Psoas muscle (tissue), 7 donors: ENCODE results near the gene TMEM94. TPM values are rescaled to one million over a fixed set of nuclear protein-coding genes. Genes with fewer than 3 reads are reported as not detected.

Source experiments
- polyA plus RNA-seq, 3 donors: library from polyadenylated mRNA; stranded (reverse); fragments of 200-250 nt; gene quantifications; one replicate each; pipeline ENCODE4 v1.2.3, GENCODE V29; 2013
- total RNA-seq, 4 donors: library from RNA; stranded (reverse); fragmentation: NEBNext Ultra II Directional in 2 of 4; extraction: Animal tissue kit (Norgen Biotek cat#: 25700) in 2 of 4; gene quantifications; one replicate each; pipeline versions ENCODE4 v1.2.1 to v1.2.4, GENCODE V29; 2021 to 2023
- donor health status: healthy with polysubstance abuse.
- donor health status: DM: no; HTN: no; CAD: no; lungs with moderate emphysema.
- donor health status: Bipolar disorder and iron deficiency.
- donor health status: healthy.
- donor health status: DM: no; HTN: no; CAD: no.
- donor health status: DM: no; HTN: no; CAD: no.
- donor health status: DM: yes; HTN: yes; CAD: no.

TMEM94 gene
- total and polyA plus RNA-seq, 7 donors: 18.7 to 64.3 (median 47.5) TPM

Other genes starting within 250 kb of the TMEM94 start
- 10 to 100 TPM; 21.3 to 40.6 (median 30.2) TPM for gene GGA3, start 195.0 kb upstream of the TMEM94 start, total RNA-seq
- gene GGA3, start 195.0 kb upstream of the TMEM94 start, polyA plus RNA-seq: 10 to 100 TPM; 13.8 to 37.4 (median 27.3) TPM
- gene MRPS7, start 194.8 kb upstream of the TMEM94 start, total RNA-seq: 100 to 1,000 TPM; 105 to 161 (median 131) TPM
- gene MRPS7, start 194.8 kb upstream of the TMEM94 start, polyA plus RNA-seq: 100 to 1,000 TPM in 2 of 3 donors, 10 to 100 TPM in 1; 98.2 to 165 (median 122) TPM
- 10 to 100 TPM; 19.2 to 45.8 (median 37.6) TPM for gene MIF4GD, start 185.4 kb upstream of the TMEM94 start, total RNA-seq
- gene MIF4GD, start 185.4 kb upstream of the TMEM94 start, polyA plus RNA-seq: 10 to 100 TPM; 27.9 to 44.8 (median 32.2) TPM
- gene SLC25A19, start 167.2 kb upstream of the TMEM94 start, total RNA-seq: 10 to 100 TPM; 11.3 to 41.7 (median 16.0) TPM
- 10 to 100 TPM; 24.9 to 52.7 (median 34.5) TPM for gene SLC25A19, start 167.2 kb upstream of the TMEM94 start, polyA plus RNA-seq
- gene GRB2, start 51.0 kb upstream of the TMEM94 start, total RNA-seq: 10 to 100 TPM; 49.1 to 71.6 (median 58.1) TPM
- 10 to 100 TPM; 39.5 to 70.9 (median 66.1) TPM for gene GRB2, start 51.0 kb upstream of the TMEM94 start, polyA plus RNA-seq
- 10 to 100 TPM; 26.3 to 33.5 (median 28.3) TPM for gene CASKIN2, start 58.9 kb downstream of the TMEM94 start, total RNA-seq
- 10 to 100 TPM in 1 of 3 donors, 1 to 10 TPM in 2; 8.2 to 11.0 (median 8.9) TPM for gene CASKIN2, start 58.9 kb downstream of the TMEM94 start, polyA plus RNA-seq
- gene TSEN54, start 59.9 kb downstream of the TMEM94 start, total RNA-seq: 1 to 10 TPM; 5.7 to 9.7 (median 8.2) TPM
- gene TSEN54, start 59.9 kb downstream of the TMEM94 start, polyA plus RNA-seq: 10 to 100 TPM; 10.1 to 14.9 (median 11.3) TPM
- 1 to 10 TPM; 1.4 to 3.3 (median 1.5) TPM for gene LLGL2, start 69.1 kb downstream of the TMEM94 start, total RNA-seq
- 1 to 10 TPM; 1.4 to 1.9 (median 1.4) TPM for gene LLGL2, start 69.1 kb downstream of the TMEM94 start, polyA plus RNA-seq
- 10 to 100 TPM; 11.9 to 28.2 (median 21.4) TPM for gene MYO15B, start 131.2 kb downstream of the TMEM94 start, total RNA-seq
- 10 to 100 TPM in 2 of 3 donors, 1 to 10 TPM in 1; 5.2 to 23.7 (median 11.8) TPM for gene MYO15B, start 131.2 kb downstream of the TMEM94 start, polyA plus RNA-seq
- gene SMIM5, start 176.8 kb downstream of the TMEM94 start, total RNA-seq: under 1 TPM in 3 of 4 donors, not detected in 1; 0.11 to 0.28 (median 0.17) TPM
- under 1 TPM; 0.17 to 0.92 (median 0.21) TPM for gene SMIM5, start 176.8 kb downstream of the TMEM94 start, polyA plus RNA-seq
- gene RECQL5, start 210.5 kb downstream of the TMEM94 start, total RNA-seq: 10 to 100 TPM in 2 of 4 donors, 1 to 10 TPM in 2; 6.8 to 15.5 (median 9.6) TPM
- gene RECQL5, start 210.5 kb downstream of the TMEM94 start, polyA plus RNA-seq: 10 to 100 TPM in 1 of 3 donors, 1 to 10 TPM in 2; 5.7 to 16.0 (median 7.8) TPM
- gene SAP30BP, start 210.7 kb downstream of the TMEM94 start, total RNA-seq: 10 to 100 TPM; 40.9 to 68.5 (median 46.7) TPM
- gene SAP30BP, start 210.7 kb downstream of the TMEM94 start, polyA plus RNA-seq: 100 to 1,000 TPM in 1 of 3 donors, 10 to 100 TPM in 2; 71.9 to 123 (median 79.4) TPM